Psoas muscle (tissue), 8 donors: ENCODE measurements around the gene ZNF138. TPM values are rescaled to one million over a fixed set of nuclear protein-coding genes. Genes with fewer than 3 reads are reported as not detected.
A peak's percentile ranks its signal among the peaks of the same experiment; 100 is the strongest.

Experiments used
- ATAC-seq, 4 donors: fragments of 200-7000 bp; cut with Tn5 transposase; one replicate each; pipeline ENCODE4 v1.9.1; 2020; ENCODE audit warnings: moderate library complexity in 3 of 4, mild to moderate bottlenecking in 2 of 4
- DNase-seq, 2 donors: peaks; one replicate each; pipeline ENCODE4 v3.0.0-alpha.2; 2020
- H3K27ac ChIP-seq: fragments of 200-600 bp; one replicate; pipeline ENCODE4 v1.8.0; 2022
- H3K27me3 ChIP-seq, 3 donors: fragments of 200-600 bp in 1 of 3; one replicate each; pipeline versions ENCODE4 v1.6.1 to v1.8.0; 2013 to 2022; ENCODE audit warnings: low read length in 2 of 3, mild to moderate bottlenecking in 2 of 3, moderate library complexity in 1 of 3; ENCODE audit not compliant: insufficient read depth in 3 of 3
- H3K36me3 ChIP-seq, 2 donors: fragments of 200-600 bp in 1 of 2; one replicate each; pipeline versions ENCODE4 v1.6.1 to v1.8.0; 2013 to 2022; ENCODE audit warnings: low read depth in 1 of 2, mild to moderate bottlenecking in 1 of 2, moderate library complexity in 1 of 2; ENCODE audit not compliant: insufficient read depth in 1 of 2
- H3K4me1 ChIP-seq: fragments of 200-600 bp; one replicate; pipeline ENCODE4 v1.8.0; 2022
- H3K4me3 ChIP-seq: fragments of 200-600 bp; one replicate; pipeline ENCODE4 v1.8.0; 2022; ENCODE audit warnings: mild to moderate bottlenecking
- H3K9me3 ChIP-seq: fragments of 200-600 bp; one replicate; pipeline ENCODE4 v1.8.0; 2022
- WGBS, 3 donors: extraction: QIAGEN DNeasy Blood & Tissue Kit; methylation state at CpG; one replicate each; pipeline versions ENCODE4 v1.1.6 to v1.1.7; 2013; 5-methylcytosine and 5-hydroxymethylcytosine counted together
- intact Hi-C, 2 donors: fragments of 100-400 bp; cut with DNase I; formaldehyde crosslinking; loops; one replicate each; pipeline versions ENCODE4 v1.11.0 to v1.14.2; 2022
- polyA plus RNA-seq, 3 donors: library from polyadenylated mRNA; stranded (reverse); fragments of 200-250 nt; gene quantifications; one replicate each; pipeline ENCODE4 v1.2.3, GENCODE V29; 2013
- total RNA-seq, 4 donors: library from RNA; stranded (reverse); fragmentation: NEBNext Ultra II Directional in 2 of 4; extraction: Animal tissue kit (Norgen Biotek cat#: 25700) in 2 of 4; gene quantifications; one replicate each; pipeline versions ENCODE4 v1.2.1 to v1.2.4, GENCODE V29; 2021 to 2023
- TF ChIP-seq, protein P1 (sequence below): fragments of 200-600 bp; IDR thresholded peaks from one replicate; pipeline ENCODE4 v1.8.0; 2022; ENCODE audit warnings: antibody characterized with exemption
- donor health status: healthy with polysubstance abuse.
- donor health status: DM: no; HTN: no; CAD: no; lungs with moderate emphysema.
- donor health status: Bipolar disorder and iron deficiency.
- donor health status: healthy.
- donor health status: DM: yes; HTN: yes; CAD: no.
- donor health status: DM: no; HTN: no; CAD: no.
- donor health status: DM: no; HTN: no; CAD: no.
- donor health status: DM: yes; HTN: yes; CAD: no.

Gene ZNF138
- total and polyA plus RNA-seq, 7 donors, result 2.6 to 11.7 (median 4.7) TPM

DNA sequence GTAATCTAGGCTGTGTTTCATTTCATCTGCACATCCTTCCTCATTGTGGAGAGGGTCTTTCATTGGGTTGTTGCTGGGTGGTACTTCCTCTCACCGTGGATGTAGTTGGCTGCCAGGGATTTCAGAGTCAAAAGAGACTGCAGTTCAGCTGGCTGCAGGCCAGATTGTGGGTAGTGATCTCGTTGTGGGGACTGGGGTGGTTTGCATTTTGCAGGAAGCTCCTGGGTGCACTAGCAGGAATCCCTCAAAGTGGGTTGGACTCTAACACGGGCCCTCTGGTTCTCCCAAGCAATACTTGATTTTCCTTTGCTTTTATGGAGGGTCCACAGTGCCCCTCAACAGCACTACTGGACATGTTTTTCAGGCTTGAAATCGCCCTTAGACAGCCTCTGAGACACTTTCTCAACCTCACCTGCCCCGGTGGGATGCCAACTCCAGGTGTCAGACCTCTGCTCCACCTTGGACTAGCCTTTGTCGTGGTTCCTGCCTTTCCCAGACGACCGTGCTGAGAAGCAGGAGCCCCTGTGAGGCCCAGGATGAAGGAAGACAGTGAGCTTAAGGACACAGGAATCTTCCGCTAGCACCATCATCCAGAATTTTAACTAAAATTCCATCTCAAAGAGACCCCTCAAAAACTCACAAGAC is 85.0 kb downstream of the ZNF138 start:
- no peak for DNase-seq
- ATAC-seq, result no peak
- 75 to 80% (median 77%) methylated on average over 9 of the region's 9 CpGs for WGBS, 3 donors
- intact Hi-C loops, result no loop called here
- peaks cover 0 to 3% (median 1%) of the 10 kb centered on the region in 3 donors for H3K27me3 ChIP-seq
- no peak overlapping the region for H3K4me3 ChIP-seq
- H3K9me3 ChIP-seq, result no peaks in the 10 kb centered on the region
- no peaks in the 10 kb centered on the region for H3K4me1 ChIP-seq
- TF ChIP-seq, protein P1, sequence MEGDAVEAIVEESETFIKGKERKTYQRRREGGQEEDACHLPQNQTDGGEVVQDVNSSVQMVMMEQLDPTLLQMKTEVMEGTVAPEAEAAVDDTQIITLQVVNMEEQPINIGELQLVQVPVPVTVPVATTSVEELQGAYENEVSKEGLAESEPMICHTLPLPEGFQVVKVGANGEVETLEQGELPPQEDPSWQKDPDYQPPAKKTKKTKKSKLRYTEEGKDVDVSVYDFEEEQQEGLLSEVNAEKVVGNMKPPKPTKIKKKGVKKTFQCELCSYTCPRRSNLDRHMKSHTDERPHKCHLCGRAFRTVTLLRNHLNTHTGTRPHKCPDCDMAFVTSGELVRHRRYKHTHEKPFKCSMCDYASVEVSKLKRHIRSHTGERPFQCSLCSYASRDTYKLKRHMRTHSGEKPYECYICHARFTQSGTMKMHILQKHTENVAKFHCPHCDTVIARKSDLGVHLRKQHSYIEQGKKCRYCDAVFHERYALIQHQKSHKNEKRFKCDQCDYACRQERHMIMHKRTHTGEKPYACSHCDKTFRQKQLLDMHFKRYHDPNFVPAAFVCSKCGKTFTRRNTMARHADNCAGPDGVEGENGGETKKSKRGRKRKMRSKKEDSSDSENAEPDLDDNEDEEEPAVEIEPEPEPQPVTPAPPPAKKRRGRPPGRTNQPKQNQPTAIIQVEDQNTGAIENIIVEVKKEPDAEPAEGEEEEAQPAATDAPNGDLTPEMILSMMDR, result no peak
- no peak overlapping the region for H3K27ac ChIP-seq
- H3K36me3 ChIP-seq, result no peaks in the 10 kb centered on the region

DNA sequence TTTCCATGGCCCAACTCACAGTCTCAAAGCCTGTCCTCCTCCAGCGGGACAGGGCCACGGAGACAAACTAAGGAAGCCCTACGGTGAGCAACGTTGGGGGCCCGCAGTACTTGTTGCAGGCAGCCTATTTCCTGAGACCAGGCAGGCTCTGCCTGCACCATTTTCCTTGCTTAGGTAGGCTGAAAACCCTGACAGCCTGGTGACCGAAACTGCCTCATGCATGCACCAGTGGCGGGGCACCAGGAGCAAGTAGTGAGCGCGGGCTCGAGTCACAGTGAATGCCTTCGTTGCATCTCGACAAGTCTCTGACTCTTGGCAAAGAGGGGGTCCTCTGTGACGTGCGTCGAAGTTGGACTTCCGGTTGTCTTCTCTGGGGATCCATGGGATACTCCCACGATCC is 85.6 kb downstream of the ZNF138 start:
- intact Hi-C loops, result no loop called here
- ATAC-seq (no peak), DNase-seq (no peak)
- Histone ChIP-seq H3K27ac (no peak overlapping the region), H3K27me3 (peaks cover 0 to 3% (median 1%) of the 10 kb centered on the region in 3 donors), H3K4me1 (no peaks in the 10 kb centered on the region), H3K9me3 (no peaks in the 10 kb centered on the region), H3K4me3 (no peak overlapping the region), H3K36me3 (no peaks in the 10 kb centered on the region)
- TF ChIP-seq, protein P1, result no peak
- 95 to 96% (median 96%) methylated on average over 17 of the region's 17 CpGs for WGBS, 3 donors

- H3K36me3 ChIP-seq, result no peaks in the 10 kb centered on the region
- intact Hi-C loops, result no loop called here
- H3K4me1 ChIP-seq, result no peaks in the 10 kb centered on the region
- TF ChIP-seq, protein P1, result no peak
- no peak for ATAC-seq
- no peak overlapping the region for H3K27ac ChIP-seq
- no peak overlapping the region for H3K4me3 ChIP-seq
- H3K9me3 ChIP-seq, result no peaks in the 10 kb centered on the region
- 88 to 92% (median 90%) methylated on average over 38 of the region's 38 CpGs for WGBS, 3 donors
- peaks cover 0 to 1% (median 0%) of the 10 kb centered on the region in 3 donors for H3K27me3 ChIP-seq
- no peak for DNase-seq
These were observed 86.4 kb downstream of the ZNF138 start for GRCh38 chr7:64880322-64881297.

DNA sequence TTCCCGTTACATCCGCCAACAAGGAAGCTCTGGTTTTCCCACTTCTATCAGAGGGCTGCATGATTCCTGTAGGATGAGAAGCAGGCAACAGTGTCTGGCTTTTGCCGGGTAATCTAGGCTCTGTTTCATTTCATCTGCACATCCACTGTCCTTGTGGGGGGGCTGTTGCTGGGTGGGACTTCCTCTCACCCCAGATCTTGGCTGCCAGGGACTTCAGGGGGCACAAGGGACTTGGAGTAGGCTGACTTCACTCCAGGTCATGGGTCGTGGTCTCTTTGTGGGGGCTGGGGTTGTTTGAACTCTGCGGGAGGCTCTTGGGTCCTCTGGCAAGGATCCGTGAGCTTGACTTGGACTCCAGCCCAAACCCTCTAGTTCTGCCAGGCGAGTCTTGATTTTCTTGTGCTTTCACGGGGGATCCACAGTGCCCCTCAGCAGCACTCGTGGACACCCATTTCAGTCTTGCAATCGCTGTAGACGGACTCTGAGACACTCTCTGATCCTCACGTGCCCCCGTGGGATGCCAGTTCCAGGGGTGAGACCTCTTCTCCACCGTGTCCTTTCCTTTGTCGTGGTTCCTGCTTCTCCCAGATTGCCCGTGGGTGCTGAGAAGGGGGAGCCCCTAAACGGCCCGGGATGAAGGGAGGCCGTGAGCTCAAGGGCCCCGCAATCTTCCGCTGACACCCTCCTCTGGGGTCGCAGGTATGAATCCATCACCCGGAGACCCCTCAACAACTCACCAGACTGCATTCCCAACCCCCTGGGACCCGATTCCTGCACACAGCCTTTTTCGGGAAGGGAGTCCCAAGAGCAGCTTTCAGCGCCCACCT is 87.4 kb downstream of the ZNF138 start:
- Histone ChIP-seq H3K4me3 (peak overlapping the region; percentile 77), H3K4me1 (no peaks in the 10 kb centered on the region), H3K27me3 (no peaks in the 10 kb centered on the region), H3K27ac (peak overlapping the region; percentile 9), H3K36me3 (no peaks in the 10 kb centered on the region), H3K9me3 (no peaks in the 10 kb centered on the region)
- ATAC-seq, result peak in 1 of 4 donors; percentile 2
- intact Hi-C loops, result no loop called here
- 68 to 73% (median 70%) methylated on average over 26 of the region's 26 CpGs for WGBS, 3 donors
- TF ChIP-seq, protein P1, result no peak
- DNase-seq, result no peak
